ENCODE results near the gene PLEKHM2.

GRCh38 chr1:15739745-15740144 lies 55.6 kb downstream of the PLEKHM2 start:
- TF ChIP-seq CTCF (IDR thresholded peaks at IDR 0.05; ENCODE audit: poor library complexity) (no peak), EZH2 (IDR thresholded peaks at IDR 0.05; ENCODE audit: borderline replicate concordance) (no peak), EZH2phosphoT487 (IDR thresholded peaks at IDR 0.05; ENCODE audit: low read depth, severe bottlenecking, unreplicated experiment) (no peak)

Measured in hepatocyte (in vitro differentiated cells).